ENCODE data around the gene CTCF.

The CTCF gene

GRCh38 chr16:67594956-67595355, 32.6 kb downstream of the CTCF start:
- DNase-seq (ENCODE audit: low read depth), result no peak

GRCh38 chr16:67598527-67598926, 36.2 kb downstream of the CTCF start:
- DNase-seq (ENCODE audit: low read depth), result no peak

DNA sequence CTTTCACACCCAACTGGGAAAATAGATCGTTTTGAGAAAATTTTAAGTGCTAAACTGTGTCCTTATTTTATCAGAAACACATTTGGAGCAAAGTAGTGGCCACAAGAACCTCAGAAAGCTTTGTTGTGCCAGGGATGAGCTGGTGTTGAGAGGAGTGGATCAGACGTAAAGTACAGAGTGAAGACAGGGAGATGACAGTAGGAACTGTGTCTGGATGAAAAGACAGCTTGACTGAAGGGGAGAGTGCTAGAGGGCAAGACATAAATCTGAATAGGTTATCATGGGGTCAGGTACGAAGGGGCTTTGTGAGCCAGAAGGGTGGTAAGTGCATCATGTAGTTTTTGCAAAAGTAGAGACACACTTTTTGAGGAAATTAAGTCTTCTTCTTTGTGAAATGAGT, 43.3 kb downstream of the CTCF start:
- no peak for DNase-seq (ENCODE audit: low read depth)

- DNase-seq (ENCODE audit: low read depth), result no peak
Measured at GRCh38 chr16:67606632-67607031, 44.3 kb downstream of the CTCF start.

GRCh38 chr16:67608364-67608763, 46.0 kb downstream of the CTCF start:
- no peak for DNase-seq (ENCODE audit: low read depth)

- DNase-seq (ENCODE audit: low read depth), result no peak
Measured at GRCh38 chr16:67613808-67614207, 51.5 kb downstream of the CTCF start.

DNA sequence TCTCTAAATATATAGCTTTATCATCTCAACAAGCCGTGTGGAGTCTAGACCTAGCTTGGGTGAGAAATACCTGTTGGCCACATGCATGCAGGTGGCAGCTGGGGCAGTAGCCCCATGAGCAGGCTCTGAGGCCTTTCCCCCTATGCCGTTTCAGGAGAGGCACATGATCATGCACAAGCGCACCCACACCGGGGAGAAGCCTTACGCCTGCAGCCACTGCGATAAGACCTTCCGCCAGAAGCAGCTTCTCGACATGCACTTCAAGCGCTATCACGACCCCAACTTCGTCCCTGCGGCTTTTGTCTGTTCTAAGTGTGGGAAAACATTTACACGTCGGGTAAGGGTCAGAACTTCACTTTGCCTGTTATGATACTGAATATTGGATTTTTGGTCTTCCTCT, 65.9 kb downstream of the CTCF start:
- no peak for DNase-seq (ENCODE audit: low read depth)

DNA sequence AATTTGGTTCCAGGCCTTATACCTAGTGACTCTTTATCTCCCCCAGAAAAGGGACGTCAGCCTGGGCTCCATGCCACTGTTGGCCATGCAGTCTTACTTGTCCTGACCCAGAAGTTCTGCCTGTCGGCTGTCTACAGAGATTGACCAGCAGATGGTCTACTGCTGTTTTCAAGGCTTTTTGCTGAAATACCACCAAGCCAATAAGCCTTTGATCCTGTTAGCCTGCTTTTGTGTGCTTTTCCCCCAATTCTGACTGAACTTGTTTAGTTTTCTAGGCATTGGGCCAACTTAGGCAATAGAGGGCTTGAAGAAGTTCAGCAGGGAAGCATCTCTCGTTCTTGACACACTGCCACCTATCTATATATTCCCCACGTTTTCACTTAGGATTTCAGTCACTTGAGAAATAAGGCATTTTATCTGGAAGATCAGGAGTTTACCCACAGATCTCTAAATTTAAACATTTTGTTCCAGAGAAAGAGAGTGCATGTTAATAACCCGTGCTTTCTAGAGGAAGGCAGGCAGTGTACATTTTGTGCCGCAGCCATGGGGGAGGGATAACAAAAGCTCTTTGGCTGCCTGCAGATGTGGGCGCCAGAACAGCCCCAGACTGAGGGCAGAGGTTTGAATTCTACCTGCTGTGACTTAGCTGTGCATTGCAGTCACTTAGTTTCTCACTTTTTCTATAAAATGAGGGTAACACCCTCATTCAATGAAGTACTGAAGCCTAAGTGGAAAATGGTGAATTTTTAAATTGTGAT, 70.3 kb downstream of the CTCF start:
- DNase-seq (ENCODE audit: low read depth), result no peak

GRCh38 chr16:67636713-67637112, 74.4 kb downstream of the CTCF start:
- no peak for DNase-seq (ENCODE audit: low read depth)

DNA sequence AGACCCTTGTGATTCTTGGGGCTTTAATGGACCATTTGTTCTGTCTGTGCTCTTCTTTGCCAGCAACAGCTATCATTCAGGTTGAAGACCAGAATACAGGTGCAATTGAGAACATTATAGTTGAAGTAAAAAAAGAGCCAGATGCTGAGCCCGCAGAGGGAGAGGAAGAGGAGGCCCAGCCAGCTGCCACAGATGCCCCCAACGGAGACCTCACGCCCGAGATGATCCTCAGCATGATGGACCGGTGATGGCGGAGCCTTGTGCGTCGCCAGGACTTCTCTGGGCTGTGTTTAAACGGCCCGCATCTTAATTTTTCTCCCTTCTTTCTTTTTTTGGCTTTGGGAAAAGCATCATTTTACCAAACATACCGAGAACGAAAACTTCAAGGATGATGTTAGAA, 75.3 kb downstream of the CTCF start:
- no peak for DNase-seq (ENCODE audit: low read depth)

DNA sequence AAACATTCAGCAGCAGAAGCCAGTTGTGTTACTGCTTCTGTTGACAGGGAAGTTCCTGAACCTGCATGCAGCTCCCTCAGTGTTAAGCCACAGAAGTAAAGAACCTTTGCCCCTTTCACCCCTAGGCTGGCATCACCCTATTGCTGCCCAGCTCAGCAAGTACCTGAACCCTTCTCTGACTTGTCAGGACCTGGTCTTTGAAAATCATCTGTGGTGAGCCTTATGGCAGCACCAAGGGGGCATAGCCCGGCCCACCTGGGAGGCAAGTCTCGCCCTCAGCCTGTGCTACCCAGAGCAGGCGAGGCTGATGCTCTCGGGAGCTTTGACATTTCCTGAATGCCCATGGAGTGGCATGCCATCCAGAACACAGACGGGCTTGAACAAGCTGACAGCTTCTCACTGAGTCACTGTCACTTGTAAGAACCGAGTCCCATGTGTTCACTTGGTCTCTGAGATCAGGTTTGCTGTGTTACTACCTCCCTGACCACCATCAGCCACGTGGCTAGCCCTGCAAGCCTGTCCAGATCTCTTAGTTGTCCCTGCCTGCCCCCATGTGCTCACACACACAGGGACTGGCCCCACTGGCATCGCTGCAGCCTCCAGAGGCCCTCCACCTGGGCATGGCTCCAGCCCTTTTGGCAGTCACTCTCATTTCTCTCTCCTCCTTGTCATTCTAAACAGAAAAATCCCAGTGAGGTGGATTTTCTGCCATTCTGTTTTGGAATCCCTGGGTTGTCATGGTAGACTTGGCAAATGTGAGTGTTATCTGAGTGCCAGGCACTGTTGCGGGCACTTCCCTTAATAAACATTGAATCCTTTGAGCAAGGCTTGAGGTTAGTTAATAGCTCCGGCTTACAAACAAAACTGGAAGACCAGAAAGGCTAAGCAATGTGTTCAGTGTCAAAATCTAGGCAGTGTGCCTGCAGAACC, 79.7 kb downstream of the CTCF start:
- DNase-seq (ENCODE audit: low read depth), result no peak

DNA sequence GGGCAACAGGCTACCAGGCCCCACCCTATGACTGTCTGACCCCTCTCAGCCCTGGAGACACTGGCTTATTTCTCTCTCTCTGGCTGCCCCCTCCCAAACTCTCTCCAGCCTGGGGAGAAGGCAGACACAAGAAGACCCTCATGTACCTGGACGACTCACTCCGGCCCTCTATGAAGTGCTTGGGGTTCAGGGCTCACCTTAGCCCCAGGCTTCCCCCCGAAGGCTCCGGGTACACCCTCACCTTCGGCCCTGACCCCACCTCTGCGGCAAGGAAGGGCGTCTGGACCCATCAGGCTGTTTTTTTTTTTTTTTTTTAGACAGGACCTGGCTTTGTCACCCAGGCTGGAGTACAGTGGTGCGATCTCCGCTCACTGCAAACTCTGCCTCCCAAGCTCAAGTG, 81.7 kb downstream of the CTCF start:
- DNase-seq (ENCODE audit: low read depth), result no peak

GRCh38 chr16:67645397-67646121, 83.2 kb downstream of the CTCF start:
- DNase-seq (ENCODE audit: low read depth), result no peak

DNA sequence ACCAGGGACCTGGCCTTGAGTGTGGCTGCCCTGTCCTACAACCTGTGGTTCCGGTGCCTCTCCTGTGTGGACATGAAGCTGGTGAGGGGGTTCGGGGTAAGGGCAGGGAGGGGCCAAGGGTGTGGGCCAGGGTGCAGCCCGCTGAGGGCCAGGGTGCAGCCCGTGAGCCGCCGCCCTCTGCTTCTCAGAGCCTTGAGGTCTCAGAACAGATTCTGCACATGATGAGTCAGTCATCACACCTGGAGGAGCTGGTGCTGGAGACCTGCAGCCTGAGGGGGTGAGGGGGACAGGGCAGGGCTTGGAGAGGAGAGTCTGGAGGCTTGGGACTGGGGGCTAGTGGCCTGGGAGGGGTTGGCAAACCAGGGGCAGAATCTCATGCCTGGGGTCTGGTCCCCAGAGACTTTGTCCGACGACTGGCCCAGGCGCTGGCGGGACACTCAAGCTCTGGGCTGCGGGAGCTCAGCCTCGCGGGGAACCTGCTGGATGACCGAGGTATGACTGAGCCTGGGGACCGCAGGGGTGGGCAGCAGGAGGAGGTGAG, 84.9 kb downstream of the CTCF start:
- DNase-seq (ENCODE audit: low read depth), result no peak

- no peak for DNase-seq (ENCODE audit: low read depth)
Measured at GRCh38 chr16:67647681-67648080, 85.4 kb downstream of the CTCF start.

- DNase-seq (ENCODE audit: low read depth), result no peak
Measured at GRCh38 chr16:67648088-67648763, 85.9 kb downstream of the CTCF start.

- DNase-seq (ENCODE audit: low read depth), result no peak
Measured at GRCh38 chr16:67648764-67649407, 86.6 kb downstream of the CTCF start.

DNA sequence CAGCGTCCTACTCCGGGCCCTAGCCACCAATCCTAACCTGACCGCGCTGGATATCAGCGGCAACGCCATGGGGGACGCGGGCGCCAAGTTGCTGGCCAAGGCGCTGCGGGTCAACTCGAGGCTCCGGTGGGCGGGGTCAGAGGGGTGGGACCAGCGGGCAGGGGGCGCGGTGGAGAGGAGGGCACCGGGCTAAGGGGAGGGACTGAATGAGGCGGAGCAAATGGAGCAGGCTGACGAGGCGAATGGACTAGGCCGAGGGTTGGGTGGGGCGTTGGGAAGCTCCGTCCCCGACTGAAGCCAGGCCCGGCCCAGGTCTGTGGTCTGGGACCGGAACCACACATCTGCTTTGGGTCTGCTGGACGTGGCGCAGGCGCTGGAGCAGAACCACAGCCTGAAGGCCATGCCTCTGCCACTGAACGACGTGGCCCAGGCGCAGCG, 87.2 kb downstream of the CTCF start:
- DNase-seq (ENCODE audit: low read depth), result no peak

DNA sequence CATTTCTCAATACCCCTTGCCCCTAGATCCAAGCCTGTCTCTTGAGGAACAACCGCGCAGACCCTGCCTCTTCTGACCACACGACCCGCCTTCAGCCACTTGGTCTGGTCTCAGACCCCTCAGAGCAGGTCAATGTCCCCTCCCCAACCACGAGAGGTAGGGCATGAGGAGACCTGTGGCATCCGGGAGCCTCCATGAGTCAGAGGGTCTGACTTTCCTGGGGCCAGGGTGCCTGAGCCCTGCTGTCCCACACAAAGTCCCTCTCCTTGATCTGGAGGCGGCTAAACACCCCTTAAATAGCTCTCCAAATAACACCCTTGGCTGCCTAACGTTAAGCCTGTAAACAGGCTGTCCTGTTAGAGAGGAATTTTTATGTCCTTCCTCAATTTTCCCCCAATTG, 87.7 kb downstream of the CTCF start:
- no peak for DNase-seq (ENCODE audit: low read depth)

GRCh38 chr16:67651039-67651438, 88.7 kb downstream of the CTCF start:
- DNase-seq (ENCODE audit: low read depth), result no peak

GRCh38 chr16:67651847-67652246, 89.5 kb downstream of the CTCF start:
- no peak for DNase-seq (ENCODE audit: low read depth)

All from activated T-helper 9 cell treated with anti-CD3 and anti-CD28 coated beads, Interleukin-2, amount 50 U/mL, for 16 hours (primary cell).